ENCODE results near the gene CBX7. TPM values are rescaled to one million over a fixed set of nuclear protein-coding genes. Genes with fewer than 3 reads are reported as not detected.

Gene CBX7
- total RNA-seq, 4 donors from 2014 or later: 189 to 264 (median 206) TPM

GRCh38 chr22:39184586-39185577, 32.4 kb upstream of the CBX7 start:
- H3K4me1 ChIP-seq: peaks cover 0 to 27% (median 3%) of the 10 kb centered on the region in 4 donors
- H3K27me3 ChIP-seq: no peaks in the 10 kb centered on the region
- peak overlapping the region; percentile 5 to 81 (median 49) for H3K27ac ChIP-seq
- 69 to 71% methylated on average over 21 to 23 of the region's 23 CpGs for WGBS, 2 donors
- peak in 1 of 2 donors; percentile 5 for TF ChIP-seq EP300 (IDR thresholded peaks at IDR 0.05)
- no peak for TF ChIP-seq CTCF (IDR thresholded peaks at IDR 0.05)
- H3K36me3 ChIP-seq: no peaks in the 10 kb centered on the region
- H3K4me3 ChIP-seq: no peak overlapping the region
- peaks cover 0 to 10% (median 0%) of the 10 kb centered on the region in 4 donors for H3K9me3 ChIP-seq
- no peak for DNase-seq (ENCODE audit: low spot score in 2 of 2)

- no peak overlapping the region for H3K4me3 ChIP-seq
- DNase-seq (ENCODE audit: low spot score in 2 of 2): no peak
Observed at GRCh38 chr22:39183991-39184585, 31.6 kb upstream of the CBX7 start.

GRCh38 chr22:39182478-39183030, 30.1 kb upstream of the CBX7 start:
- peaks cover 0 to 10% (median 0%) of the 10 kb centered on the region in 4 donors for H3K9me3 ChIP-seq
- H3K4me3 ChIP-seq: no peak overlapping the region
- WGBS, 2 donors: 91 to 94% methylated on average over 5 to 6 of the region's 6 CpGs
- H3K27me3 ChIP-seq: no peaks in the 10 kb centered on the region
- no peaks in the 10 kb centered on the region for H3K36me3 ChIP-seq
- peaks cover 0 to 49% (median 3%) of the 10 kb centered on the region in 4 donors for H3K4me1 ChIP-seq
- TF ChIP-seq EP300 (IDR thresholded peaks at IDR 0.05) (no peak), POLR2A (IDR thresholded peaks at IDR 0.05) (no peak), CTCF (IDR thresholded peaks at IDR 0.05) (no peak)
- H3K27ac ChIP-seq: no peak overlapping the region
- no peak for DNase-seq (ENCODE audit: low spot score in 2 of 2)

More at GRCh38 chr22:39183991-39184585, 31.6 kb upstream of the CBX7 start:
- WGBS, 2 donors: 60 to 69% methylated on average over 13 of the region's 13 CpGs
- H3K9me3 ChIP-seq: peaks cover 0 to 10% (median 0%) of the 10 kb centered on the region in 4 donors
- TF ChIP-seq CTCF (IDR thresholded peaks at IDR 0.05) (no peak), EP300 (IDR thresholded peaks at IDR 0.05) (no peak), POLR2A (IDR thresholded peaks at IDR 0.05) (no peak)
- no peaks in the 10 kb centered on the region for H3K27me3 ChIP-seq
- H3K36me3 ChIP-seq: no peaks in the 10 kb centered on the region
- peaks cover 0 to 35% (median 3%) of the 10 kb centered on the region in 4 donors for H3K4me1 ChIP-seq
- H3K27ac ChIP-seq: peak overlapping the region in 3 of 4 donors; percentile 6 to 81 (median 25)

GRCh38 chr22:39181778-39182177, 29.3 kb upstream of the CBX7 start:
- Histone ChIP-seq H3K36me3 (no peaks in the 10 kb centered on the region), H3K27ac (no peak overlapping the region), H3K4me3 (no peak overlapping the region), H3K27me3 (no peaks in the 10 kb centered on the region), H3K9me3 (peaks cover 0 to 10% (median 0%) of the 10 kb centered on the region in 4 donors), H3K4me1 (peaks cover 0 to 57% (median 6%) of the 10 kb centered on the region in 4 donors)
- 87 to 100% methylated on average over 4 to 5 of the region's 5 CpGs for WGBS, 2 donors
- no peak for DNase-seq (ENCODE audit: low spot score in 2 of 2)
- no peak for TF ChIP-seq CTCF (IDR thresholded peaks at IDR 0.05)
- no peak for TF ChIP-seq EP300 (IDR thresholded peaks at IDR 0.05)
- TF ChIP-seq POLR2A (IDR thresholded peaks at IDR 0.05): no peak
